K562 (cell line): Measurements from ENCODE around the gene STRIP1. TPM values are rescaled to one million over a fixed set of nuclear protein-coding genes. Genes with fewer than 3 reads are reported as not detected.

Experiments
- HNRNPL ChIP-seq: fragments of 200-400 bp; formaldehyde crosslinking; IDR thresholded peaks from 2 replicates; pipeline ENCODE4 v1.6.1; 2017; ENCODE audit warnings: low read depth, mild to moderate bottlenecking, low read length
- PYGO2 ChIP-seq: fragments of 450-650 bp; IDR thresholded peaks from 2 replicates; pipeline ENCODE4 v1.6.1; 2016; ENCODE audit warnings: mild to moderate bottlenecking, missing genetic modification characterization, moderate library complexity, missing compliant biosample characterization
- TAF1 ChIP-seq: IDR thresholded peaks from 2 replicates; pipeline ENCODE4 v1.6.1; 2011; ENCODE audit warnings: mild to moderate bottlenecking, low read length, moderate library complexity; ENCODE audit not compliant: insufficient read depth, control insufficient read depth, severe bottlenecking; ENCODE audit errors: extremely low read depth
- TRIM24 ChIP-seq, 2 experiments: fragments of 450-650 bp; IDR thresholded peaks; 2 replicates each; pipeline ENCODE4 v1.6.1; 2016
- polyA plus RNA-seq, 8 experiments: library from polyadenylated mRNA; depleted of rRNA in 4 of 8; stranded (reverse) in 5 of 8; unstranded in 3 of 8; fragments of >200 nt; fragmentation: Nextera tagmentation in 2 of 8; fragmentation: Illumina TruSeq in 1 of 8; extraction: Ambion mirVana in 2 of 8; extraction: Trizol in 1 of 8; gene quantifications; 2 replicates each; pipeline versions ENCODE4 v1.2.1 to v1.2.3, GENCODE V29; 2011 to 2014; ENCODE audit warnings: inconsistent platforms in 1 of 8, missing spikeins in 1 of 8
- total RNA-seq, 7 experiments: library from RNA; depleted of rRNA in 6 of 7; stranded (reverse); fragments of >200 nt in 6 of 7; fragmentation: Illumina TruSeq in 2 of 7; extraction: Trizol in 2 of 7; gene quantifications; 2 replicates each; pipeline versions ENCODE4 v1.2.1 to v1.2.3, GENCODE V29; 2011 to 2021; ENCODE audit warnings: low replicate concordance in 1 of 7
- TF ChIP-seq, protein P1 (sequence below): fragments of 450-650 bp; formaldehyde crosslinking; IDR thresholded peaks from 2 replicates; pipeline ENCODE4 v1.4.0; 2020; ENCODE audit warnings: mild to moderate bottlenecking, mixed read lengths
- TF ChIP-seq, protein P2 (sequence below): fragments of 250-450 bp; sonication (Bioruptor Pico); IDR thresholded peaks from 2 replicates; pipeline ENCODE4 v1.8.0; 2022; ENCODE audit warnings: inconsistent platforms, mild to moderate bottlenecking, moderate library complexity, borderline replicate concordance
- TF ChIP-seq, protein P3 (sequence below): sonication (generic); formaldehyde crosslinking; IDR thresholded peaks from 2 replicates; pipeline ENCODE4 v1.8.1; 2023; ENCODE audit warnings: mild to moderate bottlenecking, missing genetic modification reagents

STRIP1 gene
- total and polyA plus RNA-seq, 9 of the 15 experiments (the other 6 are each of a cell fraction or from before 2014, with no cell fraction given): 9.9 to 42.3 (median 32.0) TPM

DNA sequence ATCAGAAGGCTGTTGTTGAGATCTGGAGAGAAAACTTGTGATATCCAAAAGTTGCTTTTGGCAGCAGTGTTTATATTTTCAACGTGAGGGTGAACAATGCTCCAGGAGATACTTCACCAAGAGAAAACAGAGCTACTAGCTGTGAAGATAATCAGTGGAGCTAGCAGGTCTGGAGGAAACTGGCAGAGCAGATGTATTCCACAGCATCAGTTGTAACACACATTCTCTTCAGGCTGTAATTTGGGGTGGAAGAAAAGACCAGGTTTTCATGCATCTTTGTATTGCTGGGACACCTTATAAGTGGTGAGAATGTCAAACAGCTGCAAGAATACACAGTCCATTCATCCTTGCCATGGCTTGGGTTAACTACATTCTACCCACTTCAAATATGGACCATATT is 27.9 kb upstream of the STRIP1 start (continued):
- TF ChIP-seq, protein P1, sequence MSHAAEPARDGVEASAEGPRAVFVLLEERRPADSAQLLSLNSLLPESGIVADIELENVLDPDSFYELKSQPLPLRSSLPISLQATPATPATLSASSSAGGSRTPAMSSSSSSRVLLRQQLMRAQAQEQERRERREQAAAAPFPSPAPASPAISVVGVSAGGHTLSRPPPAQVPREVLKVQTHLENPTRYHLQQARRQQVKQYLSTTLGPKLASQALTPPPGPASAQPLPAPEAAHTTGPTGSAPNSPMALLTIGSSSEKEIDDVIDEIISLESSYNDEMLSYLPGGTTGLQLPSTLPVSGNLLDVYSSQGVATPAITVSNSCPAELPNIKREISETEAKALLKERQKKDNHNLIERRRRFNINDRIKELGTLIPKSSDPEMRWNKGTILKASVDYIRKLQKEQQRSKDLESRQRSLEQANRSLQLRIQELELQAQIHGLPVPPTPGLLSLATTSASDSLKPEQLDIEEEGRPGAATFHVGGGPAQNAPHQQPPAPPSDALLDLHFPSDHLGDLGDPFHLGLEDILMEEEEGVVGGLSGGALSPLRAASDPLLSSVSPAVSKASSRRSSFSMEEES: no peak
- TF ChIP-seq TRIM24 (IDR thresholded peaks at IDR 0.05) (no peak), PYGO2 (tag) (no peak), HNRNPL (no peak), TAF1 (no peak)
- TF ChIP-seq, protein P2, sequence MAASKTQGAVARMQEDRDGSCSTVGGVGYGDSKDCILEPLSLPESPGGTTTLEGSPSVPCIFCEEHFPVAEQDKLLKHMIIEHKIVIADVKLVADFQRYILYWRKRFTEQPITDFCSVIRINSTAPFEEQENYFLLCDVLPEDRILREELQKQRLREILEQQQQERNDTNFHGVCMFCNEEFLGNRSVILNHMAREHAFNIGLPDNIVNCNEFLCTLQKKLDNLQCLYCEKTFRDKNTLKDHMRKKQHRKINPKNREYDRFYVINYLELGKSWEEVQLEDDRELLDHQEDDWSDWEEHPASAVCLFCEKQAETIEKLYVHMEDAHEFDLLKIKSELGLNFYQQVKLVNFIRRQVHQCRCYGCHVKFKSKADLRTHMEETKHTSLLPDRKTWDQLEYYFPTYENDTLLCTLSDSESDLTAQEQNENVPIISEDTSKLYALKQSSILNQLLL (CRISPR knock-in tag): no peak
- TF ChIP-seq, protein P3, sequence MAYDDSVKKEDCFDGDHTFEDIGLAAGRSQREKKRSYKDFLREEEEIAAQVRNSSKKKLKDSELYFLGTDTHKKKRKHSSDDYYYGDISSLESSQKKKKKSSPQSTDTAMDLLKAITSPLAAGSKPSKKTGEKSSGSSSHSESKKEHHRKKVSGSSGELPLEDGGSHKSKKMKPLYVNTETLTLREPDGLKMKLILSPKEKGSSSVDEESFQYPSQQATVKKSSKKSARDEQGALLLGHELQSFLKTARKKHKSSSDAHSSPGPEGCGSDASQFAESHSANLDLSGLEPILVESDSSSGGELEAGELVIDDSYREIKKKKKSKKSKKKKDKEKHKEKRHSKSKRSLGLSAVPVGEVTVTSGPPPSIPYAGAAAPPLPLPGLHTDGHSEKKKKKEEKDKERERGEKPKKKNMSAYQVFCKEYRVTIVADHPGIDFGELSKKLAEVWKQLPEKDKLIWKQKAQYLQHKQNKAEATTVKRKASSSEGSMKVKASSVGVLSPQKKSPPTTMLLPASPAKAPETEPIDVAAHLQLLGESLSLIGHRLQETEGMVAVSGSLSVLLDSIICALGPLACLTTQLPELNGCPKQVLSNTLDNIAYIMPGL (CRISPR knock-in tag): no peak
